Inflammatory macrophage treated with lipopolysaccharide for 1 hour (primary cell): Measurements from ENCODE around the gene KIAA0513.
"Not testable (repeated sequence)": the region's sequence is repeated elsewhere in the genome, so short reads cannot be mapped to it uniquely, and the experiment has no call there.

Experiments
- DNase-seq, 2 donors: peaks; one replicate each; pipeline ENCODE4 v3.0.0-alpha.2; 2020 to 2022

Gene KIAA0513

GRCh38 chr16:85029408-85029784 lies 1.8 kb downstream of the KIAA0513 start:
- peak in 1 of 2 donors; percentile 46 for DNase-seq

- no peak for DNase-seq
Observed at GRCh38 chr16:85029981-85030401, 2.4 kb downstream of the KIAA0513 start.

GRCh38 chr16:85031451-85031850 lies 3.9 kb downstream of the KIAA0513 start:
- no peak for DNase-seq

GRCh38 chr16:85032187-85032586 lies 4.6 kb downstream of the KIAA0513 start:
- DNase-seq: not testable (repeated sequence)

- DNase-seq: no peak
Observed at GRCh38 chr16:85033171-85033570, 5.6 kb downstream of the KIAA0513 start.

GRCh38 chr16:85034591-85035433 lies 7.2 kb downstream of the KIAA0513 start:
- DNase-seq: no peak

GRCh38 chr16:85036236-85037049 lies 8.8 kb downstream of the KIAA0513 start:
- DNase-seq: peak; percentile 82 to 83

- DNase-seq: no peak
Observed at GRCh38 chr16:85037050-85037410, 9.4 kb downstream of the KIAA0513 start.

- no peak for DNase-seq
Observed at GRCh38 chr16:85037721-85038120, 10.1 kb downstream of the KIAA0513 start.

DNA sequence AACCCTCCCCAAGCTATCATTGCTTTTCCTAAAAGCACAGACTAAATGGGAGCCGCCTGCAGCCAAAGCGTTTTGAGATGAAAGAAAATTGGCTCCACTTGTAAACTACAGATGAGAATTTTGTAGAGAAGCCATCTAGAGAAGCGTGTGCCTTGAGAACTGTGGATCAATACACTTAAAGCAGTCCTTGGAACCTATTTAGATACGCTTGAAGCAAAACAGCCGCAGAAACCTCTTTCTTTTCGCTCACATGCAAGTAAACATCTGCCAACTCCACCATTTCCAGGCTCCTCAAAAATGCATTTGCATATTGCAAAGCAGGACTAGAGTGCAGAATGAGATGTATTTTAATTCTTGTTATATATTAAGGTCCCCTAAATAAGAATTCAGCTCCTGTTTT lies 13.1 kb downstream of the KIAA0513 start:
- DNase-seq: no peak

DNA sequence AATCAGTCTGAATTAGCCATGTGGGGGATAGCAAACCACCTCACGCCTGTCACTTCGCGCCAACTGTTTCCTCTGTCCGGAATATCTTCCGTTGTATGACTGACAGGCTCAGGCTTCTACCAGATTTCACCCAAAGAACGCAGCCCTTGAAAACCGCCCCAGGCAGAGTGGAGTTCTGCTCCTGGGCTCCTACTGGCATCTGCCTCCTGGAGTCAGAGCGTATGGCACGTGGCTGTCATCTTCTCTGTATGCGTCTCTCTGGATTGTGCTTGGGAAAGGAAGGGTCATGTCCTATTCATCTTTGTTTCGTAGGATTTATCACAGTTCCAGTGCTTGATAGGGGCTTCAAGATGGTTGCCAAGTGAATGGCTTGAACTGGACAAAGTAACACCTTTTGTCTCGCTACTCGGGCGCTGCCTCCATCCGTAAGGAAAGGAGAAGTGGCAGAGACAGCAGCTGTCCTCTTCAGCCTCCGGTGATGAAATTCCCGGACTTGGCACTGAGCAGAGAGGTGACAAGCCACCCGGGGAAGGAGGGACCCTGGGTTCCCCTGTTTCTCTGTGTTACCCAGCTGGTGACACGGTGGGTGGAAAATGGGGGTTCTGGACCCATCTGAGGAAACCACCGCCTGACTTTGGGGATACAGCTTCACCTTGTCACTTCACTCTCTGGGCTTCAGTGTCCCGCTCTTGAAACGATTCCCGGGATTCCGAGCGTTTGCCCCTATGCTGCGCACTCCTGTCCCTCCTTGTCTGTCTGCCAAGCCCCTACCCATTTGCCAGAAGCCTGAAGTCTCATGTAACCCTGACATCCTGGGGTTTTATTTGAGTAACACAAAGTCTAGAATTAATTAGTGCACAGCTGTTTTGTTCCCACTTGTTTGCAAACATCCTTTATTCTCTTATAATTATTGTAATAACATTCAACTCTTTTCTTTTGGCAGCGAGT lies 13.9 kb downstream of the KIAA0513 start:
- DNase-seq: no peak

GRCh38 chr16:85042167-85042526 lies 14.6 kb downstream of the KIAA0513 start:
- DNase-seq: no peak

DNA sequence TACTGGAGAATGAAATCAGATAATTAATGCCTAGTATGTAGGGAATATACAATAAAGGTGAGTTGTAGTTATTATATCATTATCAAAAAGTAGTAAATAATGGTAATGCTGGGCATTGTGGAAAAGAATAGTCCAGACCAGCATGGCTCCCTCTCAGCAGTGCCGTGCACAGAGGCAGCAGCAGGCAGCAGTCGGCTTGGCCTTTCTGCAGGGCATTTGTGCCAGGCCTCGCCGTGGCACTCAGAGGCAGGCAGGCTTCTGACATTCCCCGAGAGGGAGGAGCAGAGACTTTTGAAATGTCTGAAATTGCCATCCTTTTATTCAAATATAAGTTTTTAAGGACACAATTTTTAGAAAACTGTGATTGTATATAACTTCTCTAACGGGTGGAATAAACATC lies 15.0 kb downstream of the KIAA0513 start:
- no peak for DNase-seq

DNA sequence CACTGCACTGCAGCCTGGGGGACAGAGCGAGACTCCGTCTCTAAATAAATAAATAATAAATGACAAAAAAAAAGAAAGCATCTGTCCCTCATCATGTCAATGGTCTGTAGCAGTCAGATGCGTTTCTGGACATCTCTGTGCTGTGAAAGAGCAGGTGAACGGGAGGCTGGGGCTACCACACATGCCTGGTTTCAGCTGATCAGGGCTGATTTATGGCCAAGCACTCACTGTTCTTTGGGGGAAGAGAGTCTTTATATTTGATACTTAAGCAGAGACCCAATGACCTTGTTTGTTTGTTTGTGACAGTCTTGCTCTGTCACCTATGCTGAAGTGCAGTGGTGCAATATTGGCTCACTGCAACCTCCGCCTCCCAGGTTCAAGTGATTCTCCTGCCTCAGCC lies 17.5 kb downstream of the KIAA0513 start:
- DNase-seq: no peak

- DNase-seq: no peak
Observed at GRCh38 chr16:85045641-85046471, 18.3 kb downstream of the KIAA0513 start.

- peak; percentile 75 to 78 for DNase-seq
Observed at GRCh38 chr16:85046472-85046916, 18.9 kb downstream of the KIAA0513 start.

DNA sequence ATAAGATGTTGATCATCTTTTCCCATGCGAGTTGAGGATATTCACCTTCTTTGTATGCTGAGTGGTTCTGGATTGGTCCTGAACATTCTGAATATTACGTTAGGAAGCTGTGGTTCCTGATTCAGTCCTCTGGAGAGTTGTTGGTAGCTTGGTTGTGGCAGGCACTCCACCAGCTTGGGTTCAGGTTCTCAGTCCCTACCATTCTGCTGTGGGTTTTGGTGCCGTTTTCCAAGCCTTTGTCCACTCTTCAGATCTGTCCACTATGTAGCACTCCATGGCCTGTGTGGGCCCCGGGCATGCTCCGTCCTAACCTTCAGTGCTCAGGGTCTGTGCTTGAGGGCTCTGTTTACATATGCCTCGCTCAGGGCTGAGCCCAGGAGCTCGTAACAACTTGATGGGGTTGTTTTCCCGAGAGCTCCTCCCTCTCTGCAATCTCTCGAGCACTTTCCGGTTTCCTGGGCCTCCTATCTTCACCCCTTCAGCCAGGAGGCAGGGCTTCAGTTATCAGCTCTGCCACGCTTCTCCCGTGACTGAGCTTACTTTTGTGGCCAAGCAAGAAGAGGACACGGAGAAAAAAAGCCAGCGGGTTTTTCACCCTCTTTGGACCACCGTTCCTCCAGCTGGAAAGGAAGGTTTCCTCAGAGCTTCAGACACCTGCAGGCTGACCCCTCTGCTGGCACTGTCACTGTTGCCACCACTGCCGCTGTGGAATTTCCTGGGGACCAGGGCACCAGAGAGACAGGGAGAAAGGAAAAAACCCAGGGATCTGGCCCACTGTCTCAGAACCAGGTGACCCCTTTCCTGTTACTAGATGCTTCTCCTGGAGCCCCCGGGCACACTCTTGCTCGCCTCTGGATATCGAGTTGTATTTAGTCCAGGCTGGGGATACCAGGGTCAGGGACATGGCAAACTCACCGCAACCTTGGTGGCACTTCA lies 19.6 kb downstream of the KIAA0513 start:
- DNase-seq: no peak

- DNase-seq: peak; percentile 55 to 63
Observed at GRCh38 chr16:85047867-85048455, 20.4 kb downstream of the KIAA0513 start.

- DNase-seq: no peak
Observed at GRCh38 chr16:85048921-85049562, 21.4 kb downstream of the KIAA0513 start.
